GM12878 (cell line): ENCODE data around the gene CNIH2. TPM values are rescaled to one million over a fixed set of nuclear protein-coding genes. Genes with fewer than 3 reads are reported as not detected.

Experiments
- E4F1 ChIP-seq: fragments of 450-650 bp; IDR thresholded peaks from 2 replicates; pipeline ENCODE4 v1.6.1; 2018; ENCODE audit warnings: borderline replicate concordance, mild to moderate bottlenecking; ENCODE audit not compliant: partially characterized antibody
- ELK1 ChIP-seq: IDR thresholded peaks from 2 replicates; pipeline ENCODE4 v1.6.1; 2012; ENCODE audit warnings: low read depth, low read length, improper control_type of control experiment
- HDGF ChIP-seq: fragments of 450-650 bp; IDR thresholded peaks from 2 replicates; pipeline ENCODE4 v1.6.1; 2016; ENCODE audit warnings: antibody characterized with exemption
- JUND ChIP-seq: IDR thresholded peaks from 2 replicates; pipeline ENCODE4 v1.6.1; 2012; ENCODE audit warnings: low read depth, mild to moderate bottlenecking, low read length, improper control_type of control experiment, moderate library complexity
- LARP7 ChIP-seq: fragments of 450-650 bp; IDR thresholded peaks from 2 replicates; pipeline ENCODE4 v1.6.1; 2017; ENCODE audit warnings: mild to moderate bottlenecking
- MXI1 ChIP-seq: fragments of 150-350 bp; IDR thresholded peaks from 2 replicates; pipeline ENCODE4 v1.6.1; 2011; ENCODE audit warnings: low read depth, mild to moderate bottlenecking, inconsistent platforms, low read length, improper control_type of control experiment
- NFXL1 ChIP-seq: fragments of 450-650 bp; IDR thresholded peaks from 2 replicates; pipeline ENCODE4 v1.6.1; 2017; ENCODE audit warnings: antibody characterized with exemption, mild to moderate bottlenecking, borderline replicate concordance
- NKRF ChIP-seq: fragments of 450-650 bp; conservative IDR thresholded peaks from 2 replicates; pipeline ENCODE4 v1.6.1; 2017; ENCODE audit warnings: mild to moderate bottlenecking, moderate library complexity
- RELA ChIP-seq: fragments of 450-650 bp; IDR thresholded peaks from 2 replicates; pipeline ENCODE4 v1.8.0; 2014; ENCODE audit warnings: borderline replicate concordance; ENCODE audit not compliant: partially characterized antibody
- SIN3A ChIP-seq: IDR thresholded peaks from 2 replicates; pipeline ENCODE4 v1.6.1; 2012; ENCODE audit warnings: low read depth, low read length, improper control_type of control experiment
- TARDBP ChIP-seq: IDR thresholded peaks from 2 replicates; pipeline ENCODE4 v1.6.1; 2016; ENCODE audit warnings: borderline replicate concordance
- TCF7 ChIP-seq: IDR thresholded peaks from 2 replicates; pipeline ENCODE4 v1.6.1; 2014; ENCODE audit warnings: antibody characterized with exemption, borderline replicate concordance
- YY1 ChIP-seq: IDR thresholded peaks from 2 replicates; pipeline ENCODE4 v1.6.1; 2011; ENCODE audit warnings: low read depth, mild to moderate bottlenecking, low read length
- polyA plus RNA-seq, 11 experiments: library from polyadenylated mRNA; depleted of rRNA in 4 of 11; unstranded in 6 of 11; stranded (reverse) in 5 of 11; fragments of >200 nt; fragmentation: Nextera tagmentation in 4 of 11; fragmentation: Illumina TruSeq in 1 of 11; extraction: Ambion mirVana in 4 of 11; extraction: Trizol in 1 of 11; gene quantifications; 1 replicate in 1 of 11; 2 replicates in 10 of 11; pipeline versions ENCODE4 v1.2.1 to v1.2.3, GENCODE V29; 2011 to 2016; ENCODE audit warnings: inconsistent platforms in 2 of 11, missing spikeins in 2 of 11, low read depth in 1 of 11
- total RNA-seq, 4 experiments: library from RNA; depleted of rRNA in 3 of 4; stranded (reverse); fragments of >200 nt in 3 of 4; fragmentation: Illumina TruSeq in 1 of 4; extraction: Trizol in 1 of 4; gene quantifications; 2 replicates each; pipeline versions ENCODE4 v1.2.1 to v1.2.3, GENCODE V29; 2013 to 2021
- TF ChIP-seq, protein P1 (sequence below): IDR thresholded peaks from 2 replicates; pipeline ENCODE4 v1.6.1; 2012; ENCODE audit warnings: low read length, inconsistent platforms
- TF ChIP-seq, protein P2 (sequence below): IDR thresholded peaks from 2 replicates; pipeline ENCODE4 v1.6.1; 2012; ENCODE audit warnings: improper control_type of control experiment, low read depth, low read length; ENCODE audit not compliant: insufficient replicate concordance

CNIH2 gene
- total and polyA plus RNA-seq, 10 of the 15 experiments (the other 5 are each of a cell fraction or from before 2014, with no cell fraction given): 0.07 to 1.3 (median 0.68) TPM; not detected in 2

DNA sequence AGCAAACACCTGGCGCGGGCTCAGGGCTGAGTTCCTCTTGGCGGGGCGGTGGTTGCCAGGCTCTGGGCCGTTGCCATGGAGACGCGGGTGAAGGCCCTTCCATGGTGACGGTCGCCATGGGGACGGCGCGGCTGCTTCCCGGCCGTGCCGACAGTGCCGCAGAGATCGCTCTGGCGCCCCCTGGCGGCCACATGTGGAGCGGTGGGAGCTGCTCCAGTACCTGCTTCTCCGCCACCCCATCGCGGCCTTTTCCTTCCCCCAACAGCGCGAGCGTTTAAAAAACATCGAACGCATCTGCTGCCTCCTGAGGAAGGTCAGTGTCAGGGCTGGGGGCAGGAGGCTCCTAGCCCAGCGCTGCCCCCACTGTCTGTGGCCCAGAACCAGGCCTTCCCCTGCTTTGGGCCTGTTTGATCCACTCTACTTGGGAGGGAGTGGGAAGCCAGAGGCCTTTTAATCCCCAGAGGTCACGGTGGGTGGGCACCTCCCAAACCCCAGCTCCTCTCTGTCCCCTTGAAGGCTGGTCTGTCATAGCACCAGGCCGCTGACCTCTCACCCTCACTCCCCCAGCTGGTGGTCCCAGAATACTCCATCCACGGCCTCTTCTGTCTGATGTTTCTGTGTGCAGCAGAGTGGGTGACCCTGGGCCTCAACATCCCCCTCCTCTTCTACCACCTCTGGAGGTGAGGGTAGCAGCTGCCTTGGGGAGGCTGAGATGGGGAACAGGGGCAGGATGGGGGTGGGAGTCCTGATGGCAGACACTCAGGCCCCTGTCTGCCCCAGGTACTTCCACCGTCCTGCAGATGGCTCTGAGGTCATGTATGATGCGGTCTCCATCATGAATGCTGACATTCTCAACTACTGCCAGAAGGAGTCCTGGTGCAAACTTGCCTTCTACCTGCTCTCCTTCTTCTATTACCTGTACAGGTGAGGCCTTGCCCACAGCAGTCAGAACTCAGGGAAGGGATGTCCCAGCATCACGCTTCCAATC is 4.8 kb downstream of the CNIH2 start (continued):
- TF ChIP-seq MXI1 (peak; percentile 100), SIN3A (peak; percentile 96), TARDBP (no peak), YY1 (peak; percentile 79), HDGF (peak; percentile 72; the same call in 1 of the 2 replicates), E4F1 (peak; percentile 98), ELK1 (no peak; the same call in 1 of the 2 replicates), NKRF (peak; percentile 76; the same call in 1 of the 2 replicates), JUND (no peak), LARP7 (peak; percentile 100), TCF7 (no peak), NFXL1 (no peak), RELA (peak; percentile 84)
- TF ChIP-seq, protein P1, sequence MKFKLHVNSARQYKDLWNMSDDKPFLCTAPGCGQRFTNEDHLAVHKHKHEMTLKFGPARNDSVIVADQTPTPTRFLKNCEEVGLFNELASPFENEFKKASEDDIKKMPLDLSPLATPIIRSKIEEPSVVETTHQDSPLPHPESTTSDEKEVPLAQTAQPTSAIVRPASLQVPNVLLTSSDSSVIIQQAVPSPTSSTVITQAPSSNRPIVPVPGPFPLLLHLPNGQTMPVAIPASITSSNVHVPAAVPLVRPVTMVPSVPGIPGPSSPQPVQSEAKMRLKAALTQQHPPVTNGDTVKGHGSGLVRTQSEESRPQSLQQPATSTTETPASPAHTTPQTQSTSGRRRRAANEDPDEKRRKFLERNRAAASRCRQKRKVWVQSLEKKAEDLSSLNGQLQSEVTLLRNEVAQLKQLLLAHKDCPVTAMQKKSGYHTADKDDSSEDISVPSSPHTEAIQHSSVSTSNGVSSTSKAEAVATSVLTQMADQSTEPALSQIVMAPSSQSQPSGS: no peak
- TF ChIP-seq, protein P2, sequence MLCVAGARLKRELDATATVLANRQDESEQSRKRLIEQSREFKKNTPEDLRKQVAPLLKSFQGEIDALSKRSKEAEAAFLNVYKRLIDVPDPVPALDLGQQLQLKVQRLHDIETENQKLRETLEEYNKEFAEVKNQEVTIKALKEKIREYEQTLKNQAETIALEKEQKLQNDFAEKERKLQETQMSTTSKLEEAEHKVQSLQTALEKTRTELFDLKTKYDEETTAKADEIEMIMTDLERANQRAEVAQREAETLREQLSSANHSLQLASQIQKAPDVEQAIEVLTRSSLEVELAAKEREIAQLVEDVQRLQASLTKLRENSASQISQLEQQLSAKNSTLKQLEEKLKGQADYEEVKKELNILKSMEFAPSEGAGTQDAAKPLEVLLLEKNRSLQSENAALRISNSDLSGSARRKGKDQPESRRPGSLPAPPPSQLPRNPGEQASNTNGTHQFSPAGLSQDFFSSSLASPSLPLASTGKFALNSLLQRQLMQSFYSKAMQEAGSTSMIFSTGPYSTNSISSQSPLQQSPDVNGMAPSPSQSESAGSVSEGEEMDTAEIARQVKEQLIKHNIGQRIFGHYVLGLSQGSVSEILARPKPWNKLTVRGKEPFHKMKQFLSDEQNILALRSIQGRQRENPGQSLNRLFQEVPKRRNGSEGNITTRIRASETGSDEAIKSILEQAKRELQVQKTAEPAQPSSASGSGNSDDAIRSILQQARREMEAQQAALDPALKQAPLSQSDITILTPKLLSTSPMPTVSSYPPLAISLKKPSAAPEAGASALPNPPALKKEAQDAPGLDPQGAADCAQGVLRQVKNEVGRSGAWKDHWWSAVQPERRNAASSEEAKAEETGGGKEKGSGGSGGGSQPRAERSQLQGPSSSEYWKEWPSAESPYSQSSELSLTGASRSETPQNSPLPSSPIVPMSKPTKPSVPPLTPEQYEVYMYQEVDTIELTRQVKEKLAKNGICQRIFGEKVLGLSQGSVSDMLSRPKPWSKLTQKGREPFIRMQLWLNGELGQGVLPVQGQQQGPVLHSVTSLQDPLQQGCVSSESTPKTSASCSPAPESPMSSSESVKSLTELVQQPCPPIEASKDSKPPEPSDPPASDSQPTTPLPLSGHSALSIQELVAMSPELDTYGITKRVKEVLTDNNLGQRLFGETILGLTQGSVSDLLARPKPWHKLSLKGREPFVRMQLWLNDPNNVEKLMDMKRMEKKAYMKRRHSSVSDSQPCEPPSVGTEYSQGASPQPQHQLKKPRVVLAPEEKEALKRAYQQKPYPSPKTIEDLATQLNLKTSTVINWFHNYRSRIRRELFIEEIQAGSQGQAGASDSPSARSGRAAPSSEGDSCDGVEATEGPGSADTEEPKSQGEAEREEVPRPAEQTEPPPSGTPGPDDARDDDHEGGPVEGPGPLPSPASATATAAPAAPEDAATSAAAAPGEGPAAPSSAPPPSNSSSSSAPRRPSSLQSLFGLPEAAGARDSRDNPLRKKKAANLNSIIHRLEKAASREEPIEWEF: no peak
